HepG2 (cell line): ENCODE data around the gene CYP4A22. TPM values are rescaled to one million over a fixed set of nuclear protein-coding genes. Genes with fewer than 3 reads are reported as not detected.

ENCODE experiments used
- CEBPG ChIP-seq: IDR thresholded peaks from 2 replicates; pipeline ENCODE4 v1.6.1; 2016
- CSRNP1 ChIP-seq: sonication (generic); formaldehyde crosslinking; IDR thresholded peaks from 2 replicates; pipeline ENCODE4 v1.8.1; 2023; ENCODE audit warnings: mild to moderate bottlenecking, missing genetic modification reagents
- FOXA3 ChIP-seq: IDR thresholded peaks from 2 replicates; pipeline ENCODE4 v1.6.1; 2016; ENCODE audit warnings: missing genetic modification reagents, missing compliant biosample characterization
- HNRNPUL1 ChIP-seq: fragments of 200-400 bp; formaldehyde crosslinking; IDR thresholded peaks from 2 replicates; pipeline ENCODE4 v1.6.1; 2017; ENCODE audit warnings: low read depth, mild to moderate bottlenecking, low read length, moderate library complexity
- IKZF4 ChIP-seq: sonication (generic); formaldehyde crosslinking; IDR thresholded peaks from 2 replicates; pipeline ENCODE4 v1.5.1; 2020; ENCODE audit warnings: borderline replicate concordance, mild to moderate bottlenecking, low read depth, missing genetic modification reagents; ENCODE audit errors: not compliant biosample characterization
- MAF1 ChIP-seq: sonication (generic); formaldehyde crosslinking; IDR thresholded peaks from 2 replicates; pipeline ENCODE4 v1.5.0; 2020; ENCODE audit warnings: missing genetic modification reagents, borderline replicate concordance
- MED1 ChIP-seq: sonication (generic); formaldehyde crosslinking; IDR thresholded peaks from 2 replicates; pipeline ENCODE4 v1.4.0; 2020; ENCODE audit warnings: missing genetic modification reagents
- MED13 ChIP-seq: sonication (generic); formaldehyde crosslinking; IDR thresholded peaks from 2 replicates; pipeline ENCODE4 v1.5.0; 2020; ENCODE audit warnings: missing genetic modification reagents
- MIER3 ChIP-seq: IDR thresholded peaks from 2 replicates; pipeline ENCODE4 v1.6.1; 2016; ENCODE audit warnings: missing compliant biosample characterization, borderline replicate concordance
- MTA3 ChIP-seq: sonication (generic); formaldehyde crosslinking; IDR thresholded peaks from 2 replicates; pipeline ENCODE4 v1.4.0; 2020; ENCODE audit warnings: missing genetic modification reagents
- MYC ChIP-seq: sonication (generic); formaldehyde crosslinking; IDR thresholded peaks from 2 replicates; pipeline ENCODE4 v1.9.0; 2021; ENCODE audit warnings: missing genetic modification reagents, borderline replicate concordance
- NFKB2 ChIP-seq: sonication (generic); formaldehyde crosslinking; IDR thresholded peaks from 2 replicates; pipeline ENCODE4 v1.4.0; 2020; ENCODE audit warnings: missing genetic modification reagents, borderline replicate concordance
- RARG ChIP-seq: sonication (generic); formaldehyde crosslinking; IDR thresholded peaks from 2 replicates; pipeline ENCODE4 v1.4.0; 2020; ENCODE audit warnings: low read depth, mild to moderate bottlenecking, missing genetic modification reagents
- RERE ChIP-seq: IDR thresholded peaks from 2 replicates; pipeline ENCODE4 v1.6.1; 2016; ENCODE audit warnings: low read depth, missing genetic modification reagents, missing compliant biosample characterization
- THAP11 ChIP-seq: IDR thresholded peaks from 2 replicates; pipeline ENCODE4 v1.6.1; 2016; ENCODE audit warnings: missing biosample characterization, missing genetic modification reagents
- U2AF2 ChIP-seq: fragments of 200-400 bp; formaldehyde crosslinking; IDR thresholded peaks from 2 replicates; pipeline ENCODE4 v1.6.1; 2017; ENCODE audit warnings: low read depth, mild to moderate bottlenecking, low read length
- ZBTB38 ChIP-seq: sonication (generic); formaldehyde crosslinking; IDR thresholded peaks from 2 replicates; pipeline ENCODE4 v1.5.1; 2020; ENCODE audit warnings: mild to moderate bottlenecking, missing genetic modification reagents
- ZNF274 ChIP-seq: sonication (generic); formaldehyde crosslinking; IDR thresholded peaks from 2 replicates; pipeline ENCODE4 v1.5.1; 2020; ENCODE audit warnings: mild to moderate bottlenecking, missing genetic modification reagents
- ZNF414 ChIP-seq: sonication (generic); formaldehyde crosslinking; IDR thresholded peaks from 2 replicates; pipeline ENCODE4 v1.5.0; 2020; ENCODE audit warnings: missing genetic modification reagents
- ZNF484 ChIP-seq: sonication (generic); formaldehyde crosslinking; IDR thresholded peaks from 2 replicates; pipeline ENCODE4 v1.5.1; 2020; ENCODE audit warnings: mild to moderate bottlenecking, low read depth, missing genetic modification reagents, borderline replicate concordance
- ZNF737 ChIP-seq: sonication (generic); formaldehyde crosslinking; IDR thresholded peaks from 2 replicates; pipeline ENCODE4 v1.5.0; 2020; ENCODE audit warnings: missing genetic modification reagents, mild to moderate bottlenecking, borderline replicate concordance
- ZNF776 ChIP-seq: sonication (generic); formaldehyde crosslinking; IDR thresholded peaks from 2 replicates; pipeline ENCODE4 v1.4.0; 2020; ENCODE audit warnings: mild to moderate bottlenecking, missing genetic modification reagents
- ZSCAN9 ChIP-seq: IDR thresholded peaks from 2 replicates; pipeline ENCODE4 v1.6.1; 2016; ENCODE audit warnings: borderline replicate concordance
- polyA plus RNA-seq, 8 experiments: library from polyadenylated mRNA; depleted of rRNA in 3 of 8; stranded (reverse) in 7 of 8; unstranded in 1 of 8; fragments of >200 nt; fragmentation: Illumina TruSeq in 4 of 8; extraction: Trizol in 4 of 8; gene quantifications; 2 replicates each; pipeline versions ENCODE4 v1.2.1 to v1.2.3, GENCODE V29; 2011 to 2016; ENCODE audit warnings: low read depth in 4 of 8, missing spikeins in 1 of 8, mixed read lengths in 1 of 8; ENCODE audit not compliant: insufficient read depth in 1 of 8
- total RNA-seq, 5 experiments: library from RNA; depleted of rRNA; stranded (reverse); fragments of >200 nt; fragmentation: Illumina TruSeq; extraction: Trizol; gene quantifications; 2 replicates each; pipeline ENCODE4 v1.2.3, GENCODE V29; 2016; ENCODE audit warnings: low read depth in 1 of 5

The CYP4A22 gene
- total and polyA plus RNA-seq, 2 of the 13 experiments (the other 11 are each of a cell fraction or from before 2014, with no cell fraction given): not detected

GRCh38 chr1:47179017-47179987, 42.1 kb downstream of the CYP4A22 start (continued):
- TF ChIP-seq CSRNP1 (CRISPR knock-in tag) (no peak), CEBPG (CRISPR knock-in tag) (peak; percentile 35; the same call in 1 of the 2 replicates), ZNF414 (CRISPR knock-in tag) (no peak), MED13 (CRISPR knock-in tag) (no peak), NFKB2 (CRISPR knock-in tag) (no peak; the same call in 1 of the 2 replicates), THAP11 (CRISPR knock-in tag) (peak; percentile 85), ZNF737 (no peak), ZSCAN9 (CRISPR knock-in tag) (0 out of 2 replicates have a peak, but pooled peaks have one; percentile 36), MIER3 (CRISPR knock-in tag) (no peak), ZNF274 (CRISPR knock-in tag) (no peak), MED1 (CRISPR knock-in tag) (peak; percentile 57; the same call in 1 of the 2 replicates), ZNF776 (CRISPR knock-in tag) (no peak), ZBTB38 (CRISPR knock-in tag) (peak; percentile 37; the same call in 1 of the 2 replicates), ZNF484 (CRISPR knock-in tag) (no peak), MYC (CRISPR knock-in tag) (no peak), RARG (CRISPR knock-in tag) (no peak), U2AF2 (no peak), MTA3 (CRISPR knock-in tag) (no peak), RERE (no peak), MAF1 (no peak), HNRNPUL1 (no peak), IKZF4 (CRISPR knock-in tag) (no peak), FOXA3 (CRISPR knock-in tag) (peak; percentile 29; the same call in 1 of the 2 replicates)
